Activated gamma-delta T cell (primary cell): ENCODE measurements around the gene NT5M.

Experiments used
- DNase-seq: peaks from one replicate; lab custom pipeline; 2025; lab: John Stamatoyannopoulos, UW

Gene NT5M

GRCh38 chr17:17395246-17395802 is 92.2 kb downstream of the NT5M start:
- DNase-seq, result no peak

DNA sequence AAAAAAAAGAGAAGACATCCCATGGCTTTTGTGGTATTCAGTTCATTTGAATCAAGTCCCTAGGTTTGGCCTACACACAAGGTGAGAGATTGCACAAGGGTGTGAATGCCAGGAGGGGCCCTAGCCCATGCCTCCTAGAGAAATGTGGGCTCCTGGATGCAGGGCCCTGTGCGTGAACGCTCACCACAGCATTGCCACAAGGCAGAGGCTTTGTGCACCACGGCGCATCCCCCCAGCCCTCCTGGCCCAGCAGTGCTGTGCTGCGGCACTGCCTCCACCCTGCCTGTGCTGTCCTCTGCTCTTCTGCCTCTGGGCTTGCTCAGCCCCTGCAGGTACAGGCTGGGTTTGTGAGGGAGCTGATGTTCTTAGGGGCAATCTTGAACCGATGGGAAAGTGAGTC is 92.7 kb downstream of the NT5M start:
- DNase-seq, result no peak
